B cell (primary cell): ENCODE results near the gene PPP5C. TPM values are rescaled to one million over a fixed set of nuclear protein-coding genes. Genes with fewer than 3 reads are reported as not detected.

Source experiments
- ATAC-seq: fragments of 200-7000 bp; cut with Tn5 transposase; one replicate; pipeline ENCODE4 v1.10.0; 2021; ENCODE audit warnings: low read depth, mild to moderate bottlenecking, moderate number of reproducible peaks, moderate library complexity
- CTCF ChIA-PET: fragments of 350-600 bp; sonication (Branson Sonifier 250); formaldehyde crosslinking; loops from one replicate; lab custom pipeline; 2021; ENCODE audit warnings: antibody characterized with exemption, inconsistent platforms; lab: Charles Lee
- POLR2A ChIA-PET: fragments of 350-600 bp; sonication (Branson Sonifier 250); formaldehyde crosslinking; loops from one replicate; lab custom pipeline; 2021; ENCODE audit warnings: antibody characterized with exemption; lab: Charles Lee
- DNase-seq: peaks from one replicate; pipeline ENCODE4 v3.0.0; 2013
- H2AFZ ChIP-seq: 2 replicates; pipeline ENCODE4 v1.6.1; 2012; ENCODE audit warnings: mild to moderate bottlenecking, low read depth, low read length; ENCODE audit not compliant: insufficient read depth, poor library complexity, severe bottlenecking
- H3K27ac ChIP-seq, 2 donors: 1 replicate in 1 of 2; 2 replicates in 1 of 2; pipeline ENCODE4 v1.5.1; 2012 to 2013; ENCODE audit warnings: low read length in 2 of 2, mild to moderate bottlenecking in 2 of 2, moderate library complexity in 1 of 2
- H3K27me3 ChIP-seq, 4 experiments: fragments of 200-600 bp in 1 of 4; sonication (generic) in 1 of 4; replicated peaks in 1 of 4; 1 replicate in 2 of 4; 2 replicates in 2 of 4; pipeline versions ENCODE4 v1.6.1 to v1.7.0; 2013 to 2016; ENCODE audit warnings: low read length in 3 of 4, mild to moderate bottlenecking in 2 of 4, mixed read lengths in 1 of 4, moderate library complexity in 1 of 4; ENCODE audit not compliant: insufficient read depth in 4 of 4, control insufficient read depth in 3 of 4; ENCODE audit errors: control extremely low read depth in 1 of 4
- H3K36me3 ChIP-seq, 2 experiments: replicated peaks in 1 of 2; 1 replicate in 1 of 2; 2 replicates in 1 of 2; pipeline versions ENCODE4 v1.6.1 to v1.7.1; 2013; ENCODE audit warnings: low read length in 1 of 2; ENCODE audit not compliant: insufficient read depth in 2 of 2, control insufficient read depth in 1 of 2; ENCODE audit errors: control extremely low read depth in 1 of 2, extremely low read depth in 1 of 2
- H3K4me1 ChIP-seq, 2 donors: fragments of 200-600 bp in 1 of 2; sonication (generic) in 1 of 2; 1 replicate in 1 of 2; 2 replicates in 1 of 2; pipeline versions ENCODE4 v1.5.1 to v1.6.1; 2013 to 2017; ENCODE audit warnings: low read length in 2 of 2; ENCODE audit not compliant: control insufficient read depth in 2 of 2, insufficient read depth in 2 of 2
- H3K4me2 ChIP-seq: replicated peaks from 2 replicates; pipeline ENCODE3; 2012; ENCODE audit warnings: mild to moderate bottlenecking, low read depth, low read length; ENCODE audit not compliant: poor library complexity, severe bottlenecking
- H3K4me3 ChIP-seq, 5 experiments: fragments of 200-600 bp in 1 of 5; sonication (generic) in 1 of 5; 1 replicate in 3 of 5; 2 replicates in 2 of 5; pipeline versions ENCODE4 v1.5.1 to v1.7.0; 2011 to 2016; ENCODE audit warnings: low read length in 4 of 5, mild to moderate bottlenecking in 4 of 5, low read depth in 2 of 5, control low read depth in 1 of 5, moderate library complexity in 1 of 5; ENCODE audit not compliant: insufficient read depth in 1 of 5; ENCODE audit errors: control extremely low read depth in 1 of 5, extremely low read depth in 1 of 5
- H3K79me2 ChIP-seq: fragments of 200-600 bp; sonication (generic); one replicate; pipeline ENCODE4 v1.6.0; 2016; ENCODE audit warnings: low read length; ENCODE audit not compliant: control insufficient read depth, insufficient read depth
- H3K9ac ChIP-seq: fragments of 200-600 bp; sonication (generic); 2 replicates; pipeline ENCODE4 v1.6.1; 2017; ENCODE audit warnings: mild to moderate bottlenecking, low read length, moderate library complexity
- H3K9me3 ChIP-seq, 3 donors: one replicate each; pipeline versions ENCODE4 v1.6.1 to v1.7.1; 2013; ENCODE audit warnings: low read length in 2 of 3; ENCODE audit not compliant: control insufficient read depth in 2 of 3, insufficient read depth in 1 of 3; ENCODE audit errors: control extremely low read depth in 1 of 3
- H4K20me1 ChIP-seq: 2 replicates; pipeline ENCODE4 v1.6.0; 2012; ENCODE audit warnings: mild to moderate bottlenecking, low read length; ENCODE audit not compliant: insufficient read depth, control insufficient read depth, poor library complexity, severe bottlenecking
- H3K27ac Mint-ChIP-seq: one replicate; pipeline ENCODE4 v1.8.0; 2021; ENCODE audit warnings: mixed read lengths
- H3K27me3 Mint-ChIP-seq: one replicate; pipeline ENCODE4 v1.8.0; 2021; ENCODE audit warnings: mixed read lengths
- H3K4me1 Mint-ChIP-seq: one replicate; pipeline ENCODE4 v1.8.0; 2021; ENCODE audit warnings: mixed read lengths
- H3K4me3 Mint-ChIP-seq: one replicate; pipeline ENCODE4 v1.8.0; 2021; ENCODE audit warnings: mixed read lengths
- H3K9me3 Mint-ChIP-seq: one replicate; pipeline ENCODE4 v1.8.0; 2022; ENCODE audit warnings: mixed read lengths; ENCODE audit not compliant: insufficient read depth
- CTCF ChIP-seq: fragments of 200-600 bp; IDR thresholded peaks from one replicate; pipeline ENCODE4 v1.8.0; 2022; ENCODE audit warnings: antibody characterized with exemption, mild to moderate bottlenecking
- EZH2 ChIP-seq: IDR thresholded peaks from 2 replicates; pipeline ENCODE4 v1.6.1; 2012; ENCODE audit warnings: borderline replicate concordance, low read depth, mild to moderate bottlenecking, moderate library complexity, low read length; ENCODE audit not compliant: insufficient read depth, poor library complexity, severe bottlenecking
- WGBS: methylation state at CpG from one replicate; pipeline ENCODE4 v1.1.5; 2013; ENCODE audit warnings: missing lambda C conversion rate; ENCODE audit not compliant: insufficient coverage; 5-methylcytosine and 5-hydroxymethylcytosine counted together
- intact Hi-C: fragments of 100-400 bp; cut with micrococcal nuclease; formaldehyde crosslinking; loops from one replicate; pipeline ENCODE4 v1.10.0; 2022
- polyA plus RNA-seq: library from polyadenylated mRNA; depleted of rRNA; stranded (reverse); fragments of >200 nt; gene quantifications from 2 replicates; pipeline ENCODE4 v1.2.3, GENCODE V29; 2012
- total RNA-seq, 2 donors: library from RNA; stranded (reverse); fragments of 120-200 nt in 1 of 2; gene quantifications; 1 replicate in 1 of 2; 2 replicates in 1 of 2; pipeline versions ENCODE4 v1.2.3 to v1.2.4, GENCODE V29; 2013 to 2022

PPP5C gene
- total and polyA plus RNA-seq, 2 donors (not counting 1 experiment from before 2014, with no cell fraction given), result 51.2 to 70.5 TPM

- Histone ChIP-seq H3K4me1 (no peaks in the 10 kb centered on the region), H3K9ac (no peak overlapping the region), H3K27ac (no peak overlapping the region), H3K4me2 (no peak overlapping the region), H2AFZ (no peak overlapping the region), H3K36me3 (no peaks in the 10 kb centered on the region), H3K9me3 (peaks cover 0 to 6% (median 0%) of the 10 kb centered on the region in 3 donors), H3K4me3 (no peak overlapping the region), H4K20me1 (no peaks in the 10 kb centered on the region), H3K79me2 (no peaks in the 10 kb centered on the region), H3K27me3 (no peaks in the 10 kb centered on the region)
- POLR2A ChIA-PET, result no interaction called here
- H3K4me1 Mint-ChIP-seq, result no peaks in the 10 kb centered on the region
- H3K4me3 Mint-ChIP-seq, result no peak overlapping the region
- intact Hi-C loops, result no loop called here
- no peak overlapping the region for H3K27ac Mint-ChIP-seq
- CTCF ChIA-PET, result interaction anchor here (0.6 kb wide), 1 partner anchor 66 kb away, joined by 3 read pairs; no protein-coding TSS in a partner anchor
- ATAC-seq (no peak), DNase-seq (no peak)
- peaks cover 4% of the 10 kb centered on the region for H3K27me3 Mint-ChIP-seq
- 56% methylated on average over 2 of the region's 2 CpGs for WGBS
- no peaks in the 10 kb centered on the region for H3K9me3 Mint-ChIP-seq
- no peak for TF ChIP-seq EZH2
- no peak for TF ChIP-seq CTCF
Measured at GRCh38 chr19:46317339-46317738, 29.5 kb upstream of the PPP5C start.

GRCh38 chr19:46319613-46320012 is 27.3 kb upstream of the PPP5C start:
- Mint-ChIP-seq H3K27me3 (peaks cover 4% of the 10 kb centered on the region), H3K9me3 (peaks cover 1% of the 10 kb centered on the region), H3K27ac (no peak overlapping the region), H3K4me3 (no peak overlapping the region), H3K4me1 (no peaks in the 10 kb centered on the region)
- Histone ChIP-seq H3K4me1 (no peaks in the 10 kb centered on the region), H3K36me3 (no peaks in the 10 kb centered on the region), H3K27me3 (no peaks in the 10 kb centered on the region), H3K79me2 (no peaks in the 10 kb centered on the region), H3K4me3 (no peak overlapping the region), H4K20me1 (no peaks in the 10 kb centered on the region), H2AFZ (no peak overlapping the region), H3K9ac (no peak overlapping the region), H3K4me2 (no peak overlapping the region), H3K27ac (no peak overlapping the region), H3K9me3 (peaks cover 0 to 6% (median 0%) of the 10 kb centered on the region in 3 donors)
- DNase-seq, result no peak
- no peak for ATAC-seq
- 83% methylated on average over 1 of the region's 6 CpGs for WGBS
- ChIA-PET POLR2A (no interaction called here), CTCF (no interaction called here)
- intact Hi-C loops, result no loop called here
- TF ChIP-seq CTCF (no peak), EZH2 (no peak)
